Parathyroid adenoma (tissue), 2 donors: Measurements from ENCODE around the gene MAST2.

Source experiments
- H2AFZ ChIP-seq: fragments of 300-600 bp; sonication (generic); one replicate; pipeline ENCODE4 v1.7.0; 2017; ENCODE audit warnings: antibody characterized with exemption, mild to moderate bottlenecking
- H3K27ac ChIP-seq: fragments of 300-600 bp; sonication (generic); one replicate; pipeline ENCODE4 v1.7.0; 2017
- H3K27me3 ChIP-seq: fragments of 300-600 bp; sonication (generic); one replicate; pipeline ENCODE4 v1.7.0; 2017; ENCODE audit warnings: low read length; ENCODE audit not compliant: control insufficient read depth, insufficient read depth
- H3K36me3 ChIP-seq: fragments of 300-600 bp; sonication (generic); one replicate; pipeline ENCODE4 v1.7.0; 2017; ENCODE audit warnings: low read length; ENCODE audit not compliant: control insufficient read depth, insufficient read depth
- H3K4me1 ChIP-seq: fragments of 300-600 bp; sonication (generic); one replicate; pipeline ENCODE4 v1.7.0; 2017; ENCODE audit warnings: control low read depth
- H3K4me2 ChIP-seq: fragments of 300-600 bp; sonication (generic); one replicate; pipeline ENCODE4 v1.7.0; 2017; ENCODE audit warnings: low read length
- H3K4me3 ChIP-seq: fragments of 300-600 bp; sonication (generic); one replicate; pipeline ENCODE4 v1.7.0; 2017; ENCODE audit warnings: low read depth, low read length
- H3K79me2 ChIP-seq: fragments of 300-600 bp; sonication (generic); one replicate; pipeline ENCODE4 v1.7.0; 2017; ENCODE audit warnings: control low read depth
- H3K9ac ChIP-seq: fragments of 300-600 bp; sonication (generic); one replicate; pipeline ENCODE4 v1.7.0; 2017; ENCODE audit warnings: mild to moderate bottlenecking
- H3K9me3 ChIP-seq: fragments of 300-600 bp; sonication (generic); one replicate; pipeline ENCODE4 v1.7.0; 2017; ENCODE audit warnings: low read length; ENCODE audit not compliant: control insufficient read depth
- CTCF ChIP-seq: fragments of 300-600 bp; sonication (generic); IDR thresholded peaks from one replicate; pipeline ENCODE4 v1.7.0; 2017; ENCODE audit warnings: antibody characterized with exemption, mild to moderate bottlenecking
- donor health status: primary hyperparathyroidism.

MAST2 gene

GRCh38 chr1:46057781-46058180, 254.4 kb downstream of the MAST2 start:
- no peak overlapping the region for H3K4me2 ChIP-seq
- no peaks in the 10 kb centered on the region for H3K9me3 ChIP-seq
- no peak overlapping the region for H3K4me3 ChIP-seq
- no peak for TF ChIP-seq CTCF
- H3K79me2 ChIP-seq, result no peaks in the 10 kb centered on the region
- no peaks in the 10 kb centered on the region for H3K27me3 ChIP-seq
- H3K4me1 ChIP-seq, result no peaks in the 10 kb centered on the region
- H3K27ac ChIP-seq, result no peak overlapping the region
- no peaks in the 10 kb centered on the region for H3K36me3 ChIP-seq
- no peak overlapping the region for H2AFZ ChIP-seq
- H3K9ac ChIP-seq, result no peak overlapping the region

DNA sequence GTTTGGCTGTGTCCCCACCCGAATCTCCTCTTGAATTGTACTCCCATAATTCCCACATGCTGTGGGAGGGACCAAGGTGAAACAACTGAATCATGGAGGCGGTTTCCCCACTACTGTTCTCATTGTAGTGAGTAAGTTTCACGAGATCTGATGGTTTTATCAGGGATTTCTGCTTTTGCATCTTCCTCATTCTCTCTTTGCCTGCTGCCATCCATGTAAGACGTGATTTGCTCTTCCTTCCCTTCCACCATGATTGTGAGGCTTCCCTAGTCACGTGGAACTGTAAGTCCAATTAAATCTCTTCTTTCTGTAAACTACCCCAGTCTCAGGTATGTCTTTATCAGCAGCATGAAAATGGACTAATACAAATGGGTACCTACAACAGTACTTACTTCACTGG, 255.5 kb downstream of the MAST2 start:
- Histone ChIP-seq H3K27ac (no peak overlapping the region), H3K79me2 (no peaks in the 10 kb centered on the region), H3K4me3 (no peak overlapping the region), H3K4me1 (no peaks in the 10 kb centered on the region), H3K9me3 (no peaks in the 10 kb centered on the region), H3K4me2 (no peak overlapping the region), H3K36me3 (no peaks in the 10 kb centered on the region), H2AFZ (no peak overlapping the region), H3K9ac (no peak overlapping the region), H3K27me3 (no peaks in the 10 kb centered on the region)
- no peak for TF ChIP-seq CTCF

GRCh38 chr1:46061146-46061545, 257.7 kb downstream of the MAST2 start:
- H3K27me3 ChIP-seq, result no peaks in the 10 kb centered on the region
- no peak overlapping the region for H3K27ac ChIP-seq
- H3K9ac ChIP-seq, result no peak overlapping the region
- H3K36me3 ChIP-seq, result no peaks in the 10 kb centered on the region
- no peaks in the 10 kb centered on the region for H3K9me3 ChIP-seq
- no peaks in the 10 kb centered on the region for H3K4me1 ChIP-seq
- no peak overlapping the region for H3K4me3 ChIP-seq
- no peak overlapping the region for H3K4me2 ChIP-seq
- TF ChIP-seq CTCF, result no peak
- H3K79me2 ChIP-seq, result no peaks in the 10 kb centered on the region
- no peak overlapping the region for H2AFZ ChIP-seq

GRCh38 chr1:46062651-46063319, 259.4 kb downstream of the MAST2 start:
- H3K4me1 ChIP-seq, result no peaks in the 10 kb centered on the region
- no peaks in the 10 kb centered on the region for H3K9me3 ChIP-seq
- H3K36me3 ChIP-seq, result no peaks in the 10 kb centered on the region
- TF ChIP-seq CTCF, result no peak
- no peak overlapping the region for H3K9ac ChIP-seq
- H3K27ac ChIP-seq, result no peak overlapping the region
- H3K27me3 ChIP-seq, result no peaks in the 10 kb centered on the region
- no peak overlapping the region for H3K4me3 ChIP-seq
- no peak overlapping the region for H3K4me2 ChIP-seq
- H2AFZ ChIP-seq, result no peak overlapping the region
- H3K79me2 ChIP-seq, result no peaks in the 10 kb centered on the region

GRCh38 chr1:46064708-46065107, 261.3 kb downstream of the MAST2 start:
- Histone ChIP-seq H3K4me3 (no peak overlapping the region), H3K79me2 (no peaks in the 10 kb centered on the region)
- no peak for TF ChIP-seq CTCF

More at GRCh38 chr1:46064708-46065107, 261.3 kb downstream of the MAST2 start:
- Histone ChIP-seq H3K4me1 (no peaks in the 10 kb centered on the region), H2AFZ (no peak overlapping the region), H3K36me3 (no peaks in the 10 kb centered on the region), H3K9me3 (no peaks in the 10 kb centered on the region), H3K27me3 (no peaks in the 10 kb centered on the region), H3K4me2 (no peak overlapping the region), H3K9ac (no peak overlapping the region), H3K27ac (no peak overlapping the region)
